ENCODE results near the gene GPER1.

DNA sequence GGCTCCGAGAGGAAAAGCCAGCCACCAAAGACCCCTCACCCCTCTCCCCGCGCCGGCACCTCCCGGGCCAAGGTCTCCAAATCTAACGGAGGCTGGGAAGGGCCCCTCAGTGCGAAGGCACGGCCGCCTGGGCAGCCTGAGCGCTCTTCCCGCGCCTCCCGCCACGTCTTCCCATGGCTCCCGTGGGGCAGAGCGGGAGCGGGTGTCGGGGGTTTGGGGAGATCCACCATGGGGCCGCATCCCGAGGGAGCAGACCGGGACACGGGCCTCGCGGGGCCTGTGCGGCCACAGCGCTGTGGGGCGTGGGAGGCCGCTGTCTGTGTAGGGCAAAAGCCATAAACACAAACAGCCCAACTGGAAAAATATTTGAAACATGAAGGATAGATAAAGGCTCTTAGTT lies 22.4 kb downstream of the GPER1 start:
- TF ChIP-seq, protein P1, sequence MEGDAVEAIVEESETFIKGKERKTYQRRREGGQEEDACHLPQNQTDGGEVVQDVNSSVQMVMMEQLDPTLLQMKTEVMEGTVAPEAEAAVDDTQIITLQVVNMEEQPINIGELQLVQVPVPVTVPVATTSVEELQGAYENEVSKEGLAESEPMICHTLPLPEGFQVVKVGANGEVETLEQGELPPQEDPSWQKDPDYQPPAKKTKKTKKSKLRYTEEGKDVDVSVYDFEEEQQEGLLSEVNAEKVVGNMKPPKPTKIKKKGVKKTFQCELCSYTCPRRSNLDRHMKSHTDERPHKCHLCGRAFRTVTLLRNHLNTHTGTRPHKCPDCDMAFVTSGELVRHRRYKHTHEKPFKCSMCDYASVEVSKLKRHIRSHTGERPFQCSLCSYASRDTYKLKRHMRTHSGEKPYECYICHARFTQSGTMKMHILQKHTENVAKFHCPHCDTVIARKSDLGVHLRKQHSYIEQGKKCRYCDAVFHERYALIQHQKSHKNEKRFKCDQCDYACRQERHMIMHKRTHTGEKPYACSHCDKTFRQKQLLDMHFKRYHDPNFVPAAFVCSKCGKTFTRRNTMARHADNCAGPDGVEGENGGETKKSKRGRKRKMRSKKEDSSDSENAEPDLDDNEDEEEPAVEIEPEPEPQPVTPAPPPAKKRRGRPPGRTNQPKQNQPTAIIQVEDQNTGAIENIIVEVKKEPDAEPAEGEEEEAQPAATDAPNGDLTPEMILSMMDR (conservative IDR thresholded peaks at IDR 0.05; ENCODE audit: low read length) = no peak
- TF ChIP-seq EZH2phosphoT487 (IDR thresholded peaks at IDR 0.05; ENCODE audit: borderline replicate concordance, low read depth, low read length) = no peak

Data from OCI-LY7 (cell line).